HG02840 (cell line): ENCODE data around the gene MCOLN1.

ENCODE experiments used
- ATAC-seq: cut with Tn5 transposase; IDR thresholded peaks from one replicate; pipeline ENCODE4 v1.9.1; 2021; ENCODE audit warnings: mild to moderate bottlenecking, moderate library complexity, moderate number of reproducible peaks; ENCODE audit not compliant: unreplicated experiment, low FRiP score

MCOLN1 gene

DNA sequence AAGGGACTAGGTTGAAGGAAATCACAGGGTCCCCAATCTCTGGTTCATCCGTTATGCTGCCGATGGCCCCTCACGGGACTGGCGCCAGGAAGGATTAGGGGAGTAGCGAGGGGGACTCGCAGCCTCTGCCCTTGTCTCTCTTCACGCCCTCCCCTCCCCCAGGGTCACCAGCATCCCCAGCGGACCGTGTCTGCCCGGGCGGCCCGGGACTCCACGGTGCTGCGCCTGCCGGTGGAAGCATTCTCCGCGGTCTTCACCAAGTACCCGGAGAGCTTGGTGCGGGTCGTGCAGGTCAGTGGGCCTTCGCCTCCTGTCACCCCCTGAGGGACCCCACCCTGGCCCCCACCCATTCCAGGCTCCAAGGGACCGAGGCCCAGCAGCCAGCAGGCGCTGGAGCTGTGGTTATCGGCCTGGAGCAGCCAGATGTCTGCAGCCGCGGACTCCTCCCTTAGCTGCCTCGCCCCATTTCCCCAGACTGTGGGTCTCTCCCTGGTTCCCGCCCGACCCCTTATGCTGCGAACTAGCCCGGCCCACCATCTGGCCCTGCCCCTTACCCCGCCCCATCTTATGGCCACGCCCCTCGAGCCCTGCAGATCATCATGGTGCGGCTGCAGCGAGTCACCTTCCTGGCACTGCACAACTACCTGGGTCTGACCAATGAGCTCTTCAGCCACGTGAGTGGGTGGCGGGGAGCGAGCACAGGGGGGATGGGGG lies 18.5 kb downstream of the MCOLN1 start:
- ATAC-seq, result no peak

- no peak for ATAC-seq
Measured at GRCh38 chr19:7541475-7541824, 19.0 kb downstream of the MCOLN1 start.

DNA sequence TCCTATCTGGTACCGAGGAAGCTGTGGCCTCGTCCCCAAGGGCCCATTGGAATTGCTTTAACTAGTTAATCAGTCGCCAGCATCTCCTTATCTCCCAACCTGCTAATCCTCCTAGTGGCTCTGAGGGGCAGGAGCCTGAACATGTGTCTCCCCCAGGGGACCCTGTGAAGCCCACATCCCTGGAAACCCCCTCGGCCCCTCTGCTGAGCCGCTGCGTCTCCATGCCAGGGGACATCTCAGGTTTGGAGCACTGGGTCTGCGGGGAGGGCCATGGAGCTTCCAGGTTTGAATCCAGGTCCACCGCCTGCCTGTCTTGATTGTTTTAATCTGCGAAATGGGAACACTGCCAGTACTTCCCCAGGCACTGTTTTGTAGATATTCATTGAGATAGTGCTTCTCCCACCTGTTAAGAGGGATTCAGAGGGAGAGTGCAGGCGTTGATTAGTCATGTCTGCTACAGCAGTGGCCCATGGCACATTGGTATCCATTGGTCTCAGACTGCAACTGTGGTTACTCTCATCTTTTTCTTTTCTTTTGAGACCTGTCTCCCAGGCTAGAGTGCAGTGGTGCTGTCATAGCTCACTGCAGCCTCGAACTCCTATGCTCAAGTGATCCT lies 19.5 kb downstream of the MCOLN1 start:
- no peak for ATAC-seq

DNA sequence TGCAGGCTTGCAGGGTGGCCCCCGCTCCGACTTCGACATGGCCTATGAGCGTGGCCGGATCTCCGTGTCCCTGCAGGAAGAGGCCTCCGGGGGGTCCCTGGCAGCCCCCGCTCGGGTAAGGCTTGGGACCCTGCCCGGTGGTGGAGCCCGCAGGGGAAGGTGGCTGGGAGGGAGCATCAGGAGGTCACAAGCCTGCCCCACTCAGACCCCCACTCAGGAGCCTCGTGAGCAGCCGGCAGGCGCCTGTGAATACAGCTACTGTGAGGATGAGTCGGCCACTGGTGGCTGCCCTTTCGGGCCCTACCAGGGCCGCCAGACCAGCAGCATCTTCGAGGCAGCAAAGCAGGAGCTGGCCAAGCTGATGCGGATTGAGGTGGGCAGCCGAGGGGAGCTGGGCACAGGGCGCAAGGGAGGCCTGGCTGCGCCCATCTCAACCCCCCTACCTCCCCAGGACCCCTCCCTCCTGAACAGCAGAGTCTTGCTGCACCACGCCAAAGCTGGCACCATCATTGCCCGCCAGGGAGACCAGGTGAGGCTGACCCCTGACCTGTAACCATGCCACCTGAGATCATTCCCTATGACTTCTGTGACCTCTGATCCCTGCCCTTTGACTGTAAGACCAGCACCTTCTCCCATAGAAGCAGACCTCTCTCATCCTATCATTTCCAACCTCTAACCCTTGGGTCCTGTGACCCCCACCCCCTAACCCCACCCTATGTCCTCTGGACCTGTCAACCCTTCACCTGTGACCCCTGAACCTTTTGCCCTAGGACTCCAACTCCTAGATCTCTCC lies 20.3 kb downstream of the MCOLN1 start:
- ATAC-seq, result no peak

DNA sequence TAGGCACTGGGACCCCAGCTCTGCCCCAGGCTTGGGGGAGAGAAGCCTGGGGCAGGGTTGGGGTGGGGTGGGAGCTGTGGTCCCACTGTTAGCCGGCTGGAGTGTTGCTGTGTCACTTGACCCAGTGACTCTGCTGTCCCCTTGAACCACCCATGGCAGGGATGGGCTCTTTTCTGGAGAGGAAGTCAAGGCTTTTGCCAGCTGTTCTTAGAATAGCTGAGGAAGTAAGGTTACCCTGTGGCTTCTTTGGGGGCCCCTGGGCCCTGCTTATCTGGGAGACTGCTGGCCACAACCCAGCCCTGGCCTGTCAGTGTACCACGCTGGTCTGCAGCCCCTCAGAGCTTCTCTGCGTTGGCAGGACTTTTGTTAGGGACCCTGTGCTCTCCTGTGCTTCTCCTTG lies 22.2 kb downstream of the MCOLN1 start:
- no peak for ATAC-seq

GRCh38 chr19:7545300-7545699 lies 22.9 kb downstream of the MCOLN1 start:
- no peak for ATAC-seq

DNA sequence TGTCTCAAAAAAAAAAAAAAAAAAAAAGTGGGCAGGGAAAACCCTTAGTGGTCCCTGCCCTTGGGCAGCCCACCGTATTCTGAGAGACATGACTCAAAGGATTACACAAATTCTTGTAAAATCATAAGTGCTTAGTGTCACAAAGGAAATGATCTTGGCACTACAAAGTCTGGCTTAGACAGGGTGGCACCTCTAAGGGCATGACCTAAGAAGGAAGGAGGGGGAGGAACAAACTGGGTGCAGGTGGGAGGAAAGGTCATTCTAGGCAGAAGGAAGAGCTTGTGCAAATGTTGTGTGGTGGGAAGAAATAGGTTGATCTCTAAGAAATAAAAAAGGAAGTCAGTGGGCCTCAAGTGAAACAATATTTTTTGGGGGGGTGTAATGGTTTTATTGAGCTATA lies 23.5 kb downstream of the MCOLN1 start:
- ATAC-seq, result no peak

DNA sequence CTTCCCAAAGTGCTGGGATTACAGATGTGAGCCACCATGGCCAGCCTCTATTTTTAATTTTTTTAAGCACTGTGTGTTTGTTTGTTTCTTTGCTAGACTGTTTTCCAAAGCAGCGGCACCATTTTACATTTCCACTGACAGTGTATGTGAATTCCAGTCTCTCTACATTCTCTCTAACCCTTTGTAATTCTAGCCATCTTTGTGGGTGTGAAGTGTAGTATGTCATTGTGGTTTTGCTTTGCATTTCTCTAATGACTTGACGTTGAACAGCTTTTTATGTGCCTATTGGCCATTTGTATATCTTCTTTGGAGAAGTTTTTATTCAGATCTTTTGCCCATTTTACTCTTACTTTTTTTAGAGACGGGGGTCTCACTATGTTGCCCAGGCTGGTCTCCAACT lies 24.7 kb downstream of the MCOLN1 start:
- no peak for ATAC-seq

- no peak for ATAC-seq
Measured at GRCh38 chr19:7549429-7550148, 27.2 kb downstream of the MCOLN1 start.

DNA sequence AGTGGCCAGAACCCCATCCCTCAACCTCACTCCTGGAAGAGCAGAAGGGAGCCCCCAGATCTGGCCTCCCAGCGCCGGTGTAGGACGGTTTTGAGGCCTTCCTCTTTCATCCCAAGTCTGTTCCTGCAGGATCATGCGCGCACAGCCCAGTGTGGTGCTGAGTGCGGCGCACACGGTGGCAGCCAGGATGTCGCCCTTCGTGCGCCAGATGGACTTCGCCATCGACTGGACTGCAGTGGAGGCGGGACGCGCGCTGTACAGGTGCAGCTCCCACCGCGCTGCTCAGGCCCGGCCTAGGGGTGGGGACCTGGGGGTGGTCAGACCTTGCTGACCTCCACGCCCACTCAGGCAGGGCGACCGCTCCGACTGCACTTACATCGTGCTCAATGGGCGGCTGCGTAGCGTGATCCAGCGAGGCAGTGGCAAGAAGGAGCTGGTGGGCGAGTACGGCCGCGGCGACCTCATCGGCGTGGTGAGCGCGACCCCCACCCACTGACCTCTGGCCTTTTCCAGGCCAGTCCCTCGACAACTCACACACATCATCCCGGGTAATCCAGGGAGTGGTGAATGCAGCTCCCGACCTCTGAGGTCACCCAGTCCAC lies 27.8 kb downstream of the MCOLN1 start:
- no peak for ATAC-seq

- no peak for ATAC-seq
Measured at GRCh38 chr19:7550987-7551761, 28.8 kb downstream of the MCOLN1 start.

DNA sequence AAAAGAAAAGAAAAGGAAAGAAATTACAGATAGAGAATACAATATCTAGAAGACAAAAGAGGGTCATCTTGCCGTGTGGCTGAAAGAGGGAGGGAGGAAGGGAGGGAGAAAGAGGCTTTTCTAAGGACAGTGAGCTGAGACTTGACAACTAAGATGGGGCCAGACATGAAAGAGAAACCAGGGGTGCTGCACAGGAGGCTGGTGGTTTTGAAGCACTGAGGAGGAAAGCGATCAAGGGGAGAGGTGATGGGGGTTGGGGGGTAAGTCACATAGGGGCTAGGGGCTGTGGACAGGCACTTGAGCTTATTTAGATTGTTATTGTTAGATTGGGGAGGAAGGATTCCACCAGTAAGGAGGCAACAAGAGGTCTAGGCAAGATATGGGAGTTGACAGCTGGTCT lies 30.4 kb downstream of the MCOLN1 start:
- ATAC-seq, result no peak

DNA sequence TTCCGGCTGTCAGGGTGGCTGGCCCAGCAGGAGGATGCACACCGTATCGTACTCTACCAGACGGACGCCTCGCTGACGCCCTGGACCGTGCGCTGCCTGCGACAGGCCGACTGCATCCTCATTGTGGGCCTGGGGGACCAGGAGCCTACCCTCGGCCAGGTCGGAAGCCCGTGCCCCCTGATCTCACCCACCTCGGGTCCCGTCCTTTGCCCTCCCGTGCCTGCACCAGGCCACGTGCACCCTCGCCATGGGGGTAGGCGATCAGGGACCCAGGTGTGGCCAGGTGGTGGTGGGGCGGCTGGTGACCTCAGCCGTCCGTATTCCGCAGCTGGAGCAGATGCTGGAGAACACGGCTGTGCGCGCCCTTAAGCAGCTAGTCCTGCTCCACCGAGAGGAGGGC lies 32.1 kb downstream of the MCOLN1 start:
- no peak for ATAC-seq

GRCh38 chr19:7554990-7555864 lies 32.8 kb downstream of the MCOLN1 start:
- ATAC-seq, result no peak

DNA sequence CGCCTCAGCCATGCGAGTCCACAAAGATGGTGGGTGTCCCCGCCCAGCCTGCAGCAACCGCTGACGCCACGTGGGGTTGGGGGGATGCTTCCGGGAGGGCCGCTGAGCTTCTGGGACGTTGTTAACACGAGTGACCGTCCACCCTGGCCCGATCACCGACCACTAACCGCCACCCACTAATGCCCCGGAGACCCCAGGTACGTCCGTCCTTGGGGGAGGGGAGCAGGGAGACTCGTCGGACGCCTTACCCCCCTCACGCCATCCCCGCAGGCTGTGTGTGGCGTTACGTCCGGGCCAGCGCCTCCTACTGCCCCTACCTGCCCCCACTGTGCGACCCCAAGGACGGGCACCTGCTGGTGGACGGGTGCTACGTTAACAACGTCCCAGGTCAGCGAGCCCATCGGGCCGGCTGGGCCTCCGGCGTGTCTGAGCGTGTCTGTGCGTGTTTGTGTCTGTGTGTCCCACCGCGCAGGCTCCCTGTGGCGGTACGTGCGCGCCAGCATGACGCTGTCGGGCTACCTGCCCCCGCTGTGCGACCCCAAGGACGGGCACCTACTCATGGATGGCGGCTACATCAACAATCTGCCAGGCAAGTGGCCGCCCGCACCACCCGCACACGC lies 34.4 kb downstream of the MCOLN1 start:
- no peak for ATAC-seq

GRCh38 chr19:7558667-7559066 lies 36.2 kb downstream of the MCOLN1 start:
- no peak for ATAC-seq

DNA sequence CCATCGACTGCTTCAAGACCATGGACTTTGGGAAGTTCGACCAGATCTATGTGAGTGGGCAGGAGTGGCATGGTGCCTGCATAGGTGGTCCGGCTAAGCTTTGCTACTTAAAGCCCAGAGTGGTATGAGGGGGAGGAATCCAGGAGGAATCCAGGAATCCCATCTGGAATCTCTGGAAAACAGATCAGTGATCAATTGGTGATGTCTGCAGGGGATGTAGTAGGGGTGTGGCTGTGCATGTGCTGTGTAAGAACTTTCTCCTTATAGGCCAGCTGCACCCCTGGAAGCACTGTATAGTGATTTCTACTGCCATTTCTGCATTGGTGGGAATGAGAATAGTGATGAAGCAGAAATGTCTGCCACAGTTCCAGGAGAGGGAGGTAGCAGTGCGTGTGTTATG lies 36.7 kb downstream of the MCOLN1 start:
- no peak for ATAC-seq

DNA sequence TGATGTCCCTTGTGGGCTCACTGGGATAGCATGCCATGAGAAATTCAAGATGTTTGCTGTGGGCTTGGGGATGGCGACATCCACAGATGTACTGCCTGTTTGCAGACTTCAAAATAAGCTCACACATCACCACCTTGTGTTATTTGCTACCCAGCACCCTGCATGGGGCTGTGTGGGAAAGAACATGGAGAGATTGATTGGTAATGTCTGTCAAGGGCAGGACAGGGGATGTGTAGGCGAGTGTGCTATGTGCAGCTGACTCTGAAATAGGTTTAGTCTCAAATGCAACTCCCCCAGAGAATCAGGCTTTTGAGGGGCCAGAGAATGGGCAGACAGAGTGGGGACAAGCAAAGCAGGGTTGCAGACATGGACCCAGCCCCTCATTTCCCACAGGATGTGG lies 37.8 kb downstream of the MCOLN1 start:
- ATAC-seq, result no peak

DNA sequence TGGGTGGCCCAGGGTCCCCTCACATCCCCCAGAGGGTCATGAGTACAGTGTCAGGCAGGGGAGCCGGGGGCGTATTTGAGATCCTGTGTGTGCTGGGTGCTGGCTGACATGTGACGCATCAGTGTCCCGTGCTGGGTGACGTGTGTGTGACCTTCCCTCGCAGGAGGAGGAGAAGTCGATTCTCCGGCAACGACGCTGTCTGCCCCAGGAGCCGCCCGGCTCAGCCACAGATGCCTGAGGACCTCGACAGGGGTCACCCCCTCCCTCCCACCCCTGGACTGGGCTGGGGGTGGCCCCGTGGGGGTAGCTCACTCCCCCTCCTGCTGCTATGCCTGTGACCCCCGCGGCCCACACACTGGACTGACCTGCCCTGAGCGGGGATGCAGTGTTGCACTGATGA lies 38.9 kb downstream of the MCOLN1 start:
- ATAC-seq, result no peak
